ENCODE results near the gene UBAC2. TPM values are rescaled to one million over a fixed set of nuclear protein-coding genes. Genes with fewer than 3 reads are reported as not detected.
A peak's percentile ranks its signal among the peaks of the same experiment; 100 is the strongest.

UBAC2 gene
- total RNA-seq, 2 experiments from 2014 or later, result 56.0 to 59.0 TPM

DNA sequence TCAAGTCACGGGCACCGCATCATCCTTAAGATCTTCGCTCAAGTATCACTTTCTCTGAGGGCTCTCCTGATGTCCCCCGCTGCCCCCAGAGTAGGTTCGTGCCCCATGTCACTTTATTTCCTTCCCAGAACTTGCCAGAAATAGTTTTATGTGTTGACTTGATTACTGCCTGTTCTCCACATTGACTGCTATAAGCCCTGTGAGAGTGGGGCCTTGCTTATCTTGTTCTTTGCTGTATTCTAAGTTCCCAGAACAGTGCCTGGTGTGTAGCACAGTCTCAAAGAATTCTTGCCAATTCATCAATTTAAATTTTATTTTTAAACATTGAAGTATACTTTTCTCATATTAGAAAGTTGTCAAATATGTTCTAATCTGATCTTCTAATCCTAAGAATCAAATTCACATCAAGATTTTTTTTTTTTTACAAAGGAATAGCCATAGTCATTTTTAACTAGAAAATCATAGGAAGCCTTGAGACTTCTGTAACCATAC is 138.6 kb downstream of the UBAC2 start:
- Mint-ChIP-seq H3K9me3 (no peaks in the 10 kb centered on the region), H3K27ac (peak overlapping the region; percentile 3), H3K27me3 (no peaks in the 10 kb centered on the region)

DNA sequence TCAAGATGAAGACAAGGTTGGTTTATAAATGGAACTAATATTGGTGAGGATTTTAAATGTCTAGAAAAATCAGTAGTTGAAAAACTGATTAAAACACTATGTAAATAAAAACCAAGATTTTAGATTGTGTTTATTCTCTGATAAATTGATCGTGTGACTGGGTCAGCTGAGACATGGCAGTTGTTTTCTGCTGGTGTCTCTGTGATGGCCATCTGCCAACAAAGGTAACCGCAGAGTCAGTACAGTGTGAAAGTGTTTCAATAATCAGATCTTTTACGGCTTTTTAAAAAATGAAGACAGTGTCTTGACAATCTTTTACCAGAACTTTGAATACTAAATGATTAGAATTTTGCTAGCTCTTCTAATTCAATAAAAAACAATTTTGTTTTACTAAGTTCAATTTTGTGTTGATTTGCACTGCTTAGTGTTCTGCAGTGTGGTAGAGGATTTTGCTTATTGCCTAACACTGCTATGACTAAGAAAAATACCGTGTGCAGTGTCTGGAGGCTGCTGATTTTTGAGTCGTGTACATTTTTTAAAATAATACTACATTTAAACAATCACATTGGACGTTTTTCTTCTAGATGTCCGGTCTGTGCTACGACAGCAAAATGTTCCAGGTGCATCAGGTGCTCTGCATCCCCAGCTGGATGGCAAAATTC is 139.2 kb downstream of the UBAC2 start:
- H3K27me3 Mint-ChIP-seq, result no peaks in the 10 kb centered on the region
- H3K27ac Mint-ChIP-seq, result peak overlapping the region; percentile 40
- H3K9me3 Mint-ChIP-seq, result no peaks in the 10 kb centered on the region
- H3K4me3 Mint-ChIP-seq, result no peak overlapping the region
- peaks cover 42% of the 10 kb centered on the region for H3K4me1 Mint-ChIP-seq
- no peak for DNase-seq
- H3K36me3 Mint-ChIP-seq, result peaks cover 43% of the 10 kb centered on the region

More for the DNA sequence above, 138.6 kb downstream of the UBAC2 start:
- peaks cover 47% of the 10 kb centered on the region for H3K4me1 Mint-ChIP-seq
- peaks cover 41% of the 10 kb centered on the region for H3K36me3 Mint-ChIP-seq
- no peak for DNase-seq
- H3K4me3 Mint-ChIP-seq, result no peak overlapping the region

- Mint-ChIP-seq H3K36me3 (peaks cover 40% of the 10 kb centered on the region), H3K4me3 (no peak overlapping the region), H3K4me1 (peaks cover 37% of the 10 kb centered on the region), H3K9me3 (no peaks in the 10 kb centered on the region), H3K27ac (no peak overlapping the region), H3K27me3 (no peaks in the 10 kb centered on the region)
- no peak for DNase-seq
Observed at GRCh38 chr13:99340638-99341037, 140.0 kb downstream of the UBAC2 start.

DNA sequence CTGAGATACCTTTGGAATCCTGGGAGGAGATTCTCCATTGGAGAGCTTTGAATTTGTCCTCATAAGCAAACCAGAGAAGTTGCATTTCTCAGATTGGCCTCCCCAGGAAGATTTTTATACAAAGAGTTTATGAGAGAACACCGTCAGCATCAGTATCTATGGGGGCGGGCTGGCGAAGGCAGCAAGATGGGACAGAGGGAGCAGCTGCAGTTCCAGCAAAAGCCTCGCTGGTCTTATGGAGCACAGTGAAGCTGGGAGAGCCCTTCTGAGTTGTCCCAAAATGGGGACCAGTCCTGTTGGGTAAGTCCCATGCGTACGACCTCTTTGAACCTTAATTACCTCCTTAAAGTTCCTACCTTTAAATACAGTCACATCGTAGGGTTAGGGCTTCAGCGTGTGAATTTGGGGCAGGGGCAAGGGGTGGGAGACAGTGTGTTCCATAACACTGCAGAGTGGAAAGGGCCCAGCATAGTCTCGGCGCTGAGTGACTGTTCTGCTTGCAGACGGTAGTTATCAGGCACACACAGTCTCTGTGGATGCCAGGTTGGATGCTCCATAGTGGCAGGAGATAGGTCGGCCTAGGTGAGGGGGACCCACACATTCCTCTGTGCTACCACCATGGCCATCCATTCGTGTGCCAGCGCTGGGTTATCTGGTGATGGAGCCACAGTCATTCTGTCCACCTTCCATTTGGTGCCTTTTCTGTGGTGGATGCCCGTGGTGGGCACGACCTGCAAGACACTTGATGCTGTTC is 141.5 kb downstream of the UBAC2 start:
- H3K36me3 Mint-ChIP-seq, result peaks cover 43% of the 10 kb centered on the region
- no peaks in the 10 kb centered on the region for H3K27me3 Mint-ChIP-seq
- H3K4me1 Mint-ChIP-seq, result peaks cover 32% of the 10 kb centered on the region
- H3K27ac Mint-ChIP-seq, result no peak overlapping the region
- DNase-seq, result no peak
- no peak overlapping the region for H3K4me3 Mint-ChIP-seq
- H3K9me3 Mint-ChIP-seq, result no peaks in the 10 kb centered on the region

- Mint-ChIP-seq H3K27ac (no peak overlapping the region), H3K27me3 (no peaks in the 10 kb centered on the region), H3K4me1 (peaks cover 36% of the 10 kb centered on the region), H3K36me3 (peaks cover 39% of the 10 kb centered on the region), H3K4me3 (no peak overlapping the region), H3K9me3 (no peaks in the 10 kb centered on the region)
- DNase-seq, result no peak
Observed at GRCh38 chr13:99342723-99343315, 142.2 kb downstream of the UBAC2 start.

DNA sequence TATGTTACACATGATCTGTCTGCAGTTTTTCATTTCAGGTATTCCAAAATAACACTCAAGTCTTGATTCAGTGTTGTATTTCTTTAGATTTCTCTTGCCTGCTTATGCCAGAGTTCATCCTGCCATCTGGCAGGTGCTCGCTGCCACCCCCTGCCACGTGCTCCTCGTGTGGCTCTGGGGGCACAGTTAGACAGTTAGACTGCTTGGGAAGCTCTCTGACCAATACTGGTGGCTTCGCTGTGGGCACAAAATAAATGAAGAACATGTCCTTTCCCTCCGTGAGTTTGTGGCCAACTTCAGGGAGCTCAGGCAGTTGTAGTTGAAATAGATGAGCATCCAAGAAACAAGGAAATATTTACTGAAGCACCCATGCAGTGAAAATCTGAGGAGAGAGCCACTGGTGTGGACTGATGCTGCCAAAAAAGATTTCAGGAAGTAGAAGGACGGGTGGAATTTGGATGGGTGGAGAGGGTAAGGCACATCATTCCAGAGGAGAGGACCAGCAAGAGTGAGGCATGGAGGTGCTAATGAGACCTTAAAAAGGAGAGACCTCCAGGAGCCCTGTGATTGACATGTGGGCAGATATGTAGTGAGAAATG is 144.1 kb downstream of the UBAC2 start:
- no peaks in the 10 kb centered on the region for H3K9me3 Mint-ChIP-seq
- H3K4me3 Mint-ChIP-seq, result no peak overlapping the region
- peaks cover 49% of the 10 kb centered on the region for H3K36me3 Mint-ChIP-seq
- H3K4me1 Mint-ChIP-seq, result peaks cover 32% of the 10 kb centered on the region
- H3K27me3 Mint-ChIP-seq, result no peaks in the 10 kb centered on the region
- DNase-seq, result no peak
- no peak overlapping the region for H3K27ac Mint-ChIP-seq

GRCh38 chr13:99345345-99345744 is 144.7 kb downstream of the UBAC2 start:
- H3K4me3 Mint-ChIP-seq, result no peak overlapping the region
- peaks cover 32% of the 10 kb centered on the region for H3K4me1 Mint-ChIP-seq
- H3K36me3 Mint-ChIP-seq, result peaks cover 45% of the 10 kb centered on the region
- no peak for DNase-seq
- no peak overlapping the region for H3K27ac Mint-ChIP-seq
- H3K9me3 Mint-ChIP-seq, result no peaks in the 10 kb centered on the region
- no peaks in the 10 kb centered on the region for H3K27me3 Mint-ChIP-seq

- Mint-ChIP-seq H3K4me1 (peaks cover 35% of the 10 kb centered on the region), H3K27me3 (no peaks in the 10 kb centered on the region), H3K27ac (peak overlapping the region; percentile 11)
Observed at GRCh38 chr13:99346335-99347042, 145.8 kb downstream of the UBAC2 start.

GRCh38 chr13:99347335-99347878 is 146.8 kb downstream of the UBAC2 start:
- no peak for DNase-seq
- Mint-ChIP-seq H3K36me3 (peaks cover 39% of the 10 kb centered on the region), H3K4me1 (peaks cover 44% of the 10 kb centered on the region), H3K27ac (peak overlapping the region; percentile 22), H3K4me3 (no peak overlapping the region), H3K27me3 (no peaks in the 10 kb centered on the region), H3K9me3 (no peaks in the 10 kb centered on the region)

More at GRCh38 chr13:99346335-99347042, 145.8 kb downstream of the UBAC2 start:
- Mint-ChIP-seq H3K9me3 (no peaks in the 10 kb centered on the region), H3K36me3 (peaks cover 42% of the 10 kb centered on the region), H3K4me3 (no peak overlapping the region)
- no peak for DNase-seq

- Mint-ChIP-seq H3K9me3 (no peaks in the 10 kb centered on the region), H3K4me1 (peaks cover 50% of the 10 kb centered on the region), H3K27me3 (no peaks in the 10 kb centered on the region)
Observed at GRCh38 chr13:99347911-99348451, 147.3 kb downstream of the UBAC2 start.

DNA sequence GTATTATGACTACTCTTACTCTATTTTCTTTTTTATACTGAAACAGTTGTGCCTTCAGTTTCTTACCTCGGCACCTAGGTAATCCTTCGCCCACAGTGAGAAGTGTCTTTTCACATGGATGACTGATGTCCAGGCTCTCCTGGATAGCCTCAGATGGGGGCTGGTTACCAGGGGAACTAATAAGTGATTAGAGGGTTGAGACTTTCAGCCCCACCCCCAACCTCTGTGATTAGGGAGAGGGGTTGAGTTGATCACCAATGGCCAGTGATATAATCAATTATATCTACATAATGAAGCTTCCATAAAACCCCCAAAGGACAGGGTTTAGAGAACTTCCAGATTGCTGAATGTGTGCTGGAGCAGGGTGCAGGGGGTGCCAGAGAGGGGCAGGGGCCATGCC is 149.5 kb downstream of the UBAC2 start:
- Mint-ChIP-seq H3K27me3 (no peaks in the 10 kb centered on the region), H3K27ac (peak overlapping the region; percentile 70), H3K9me3 (no peaks in the 10 kb centered on the region), H3K4me1 (peaks cover 72% of the 10 kb centered on the region), H3K4me3 (no peak overlapping the region), H3K36me3 (peaks cover 49% of the 10 kb centered on the region)
- DNase-seq, result no peak

More at GRCh38 chr13:99347911-99348451, 147.3 kb downstream of the UBAC2 start:
- Mint-ChIP-seq H3K4me3 (no peak overlapping the region), H3K27ac (no peak overlapping the region), H3K36me3 (peaks cover 39% of the 10 kb centered on the region)
- no peak for DNase-seq

GRCh38 chr13:99351772-99352171 is 151.1 kb downstream of the UBAC2 start:
- peak overlapping the region; percentile 8 for H3K4me3 Mint-ChIP-seq
- peaks cover 53% of the 10 kb centered on the region for H3K36me3 Mint-ChIP-seq
- peaks cover 79% of the 10 kb centered on the region for H3K4me1 Mint-ChIP-seq
- no peaks in the 10 kb centered on the region for H3K27me3 Mint-ChIP-seq
- H3K9me3 Mint-ChIP-seq, result no peaks in the 10 kb centered on the region
- DNase-seq, result peak; percentile 38
- H3K27ac Mint-ChIP-seq, result peak overlapping the region; percentile 81

GRCh38 chr13:99352351-99353245 is 151.9 kb downstream of the UBAC2 start:
- DNase-seq, result peak; percentile 22

More at GRCh38 chr13:99352351-99353245, 151.9 kb downstream of the UBAC2 start:
- no peaks in the 10 kb centered on the region for H3K27me3 Mint-ChIP-seq
- H3K9me3 Mint-ChIP-seq, result no peaks in the 10 kb centered on the region
- H3K4me3 Mint-ChIP-seq, result no peak overlapping the region
- H3K27ac Mint-ChIP-seq, result peak overlapping the region; percentile 81
- peaks cover 55% of the 10 kb centered on the region for H3K36me3 Mint-ChIP-seq
- H3K4me1 Mint-ChIP-seq, result peaks cover 83% of the 10 kb centered on the region

All from activated naive CD8-positive, alpha-beta T cell treated with anti-CD3 and anti-CD28 coated beads for 36 hours (primary cell).